Fibroblast of pulmonary artery (primary cell): ENCODE measurements around the gene ATN1.

Experiments
- DNase-seq: peaks from one replicate; pipeline ENCODE4 v3.0.0-alpha.2; 2010; ENCODE audit warnings: low read depth
- H3K4me3 ChIP-seq: replicated peaks from 2 replicates; pipeline ENCODE4 v1.5.1; 2011; ENCODE audit warnings: low read depth, mild to moderate bottlenecking, control low read depth, low read length, moderate library complexity
- TF ChIP-seq, protein P1 (sequence below): IDR thresholded peaks from 2 replicates; pipeline ENCODE4 v1.5.1; 2011; ENCODE audit warnings: mild to moderate bottlenecking, control low read depth, low read length, inconsistent platforms; ENCODE audit errors: missing control alignments

ATN1 gene

DNA sequence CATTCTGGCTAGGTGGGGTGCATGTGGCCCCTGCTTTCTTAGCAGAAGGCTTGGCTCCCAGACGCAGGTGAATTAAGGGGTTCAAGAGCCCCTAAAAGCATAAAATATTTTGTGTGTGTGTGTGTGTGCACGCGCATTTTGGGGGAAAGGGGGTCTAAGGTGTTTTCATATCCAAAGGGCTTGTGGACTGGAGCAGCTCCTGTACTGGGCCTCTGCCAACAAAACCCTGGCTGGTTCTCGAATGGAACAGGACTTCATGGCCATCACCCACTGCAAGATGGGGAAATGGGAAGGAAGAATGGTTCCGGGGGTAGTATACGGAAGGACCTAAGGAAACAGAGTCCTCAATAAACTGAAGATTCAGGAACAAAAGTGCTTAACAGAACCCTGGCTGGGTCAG lies 3.9 kb upstream of the ATN1 start:
- no peak for DNase-seq
- no peak overlapping the region for H3K4me3 ChIP-seq
- TF ChIP-seq, protein P1, sequence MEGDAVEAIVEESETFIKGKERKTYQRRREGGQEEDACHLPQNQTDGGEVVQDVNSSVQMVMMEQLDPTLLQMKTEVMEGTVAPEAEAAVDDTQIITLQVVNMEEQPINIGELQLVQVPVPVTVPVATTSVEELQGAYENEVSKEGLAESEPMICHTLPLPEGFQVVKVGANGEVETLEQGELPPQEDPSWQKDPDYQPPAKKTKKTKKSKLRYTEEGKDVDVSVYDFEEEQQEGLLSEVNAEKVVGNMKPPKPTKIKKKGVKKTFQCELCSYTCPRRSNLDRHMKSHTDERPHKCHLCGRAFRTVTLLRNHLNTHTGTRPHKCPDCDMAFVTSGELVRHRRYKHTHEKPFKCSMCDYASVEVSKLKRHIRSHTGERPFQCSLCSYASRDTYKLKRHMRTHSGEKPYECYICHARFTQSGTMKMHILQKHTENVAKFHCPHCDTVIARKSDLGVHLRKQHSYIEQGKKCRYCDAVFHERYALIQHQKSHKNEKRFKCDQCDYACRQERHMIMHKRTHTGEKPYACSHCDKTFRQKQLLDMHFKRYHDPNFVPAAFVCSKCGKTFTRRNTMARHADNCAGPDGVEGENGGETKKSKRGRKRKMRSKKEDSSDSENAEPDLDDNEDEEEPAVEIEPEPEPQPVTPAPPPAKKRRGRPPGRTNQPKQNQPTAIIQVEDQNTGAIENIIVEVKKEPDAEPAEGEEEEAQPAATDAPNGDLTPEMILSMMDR, result no peak

DNA sequence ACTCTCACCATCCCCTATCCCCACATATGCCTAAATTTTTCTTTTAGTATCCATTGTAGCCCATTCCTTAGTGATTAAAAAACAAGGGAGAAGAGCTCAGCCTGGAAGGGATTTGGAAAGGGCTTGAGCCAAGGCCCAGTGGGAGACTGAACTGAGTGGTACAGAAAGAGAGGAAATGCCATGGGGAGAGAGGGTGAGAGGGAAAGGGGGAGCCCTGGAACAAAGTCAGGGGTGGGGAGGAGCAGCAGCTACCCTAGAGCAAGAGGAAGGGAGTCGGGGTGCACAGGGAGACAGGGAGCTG lies 2.6 kb upstream of the ATN1 start:
- peak overlapping the region; percentile 76 for H3K4me3 ChIP-seq
- TF ChIP-seq, protein P1, result no peak
- DNase-seq, result no peak

DNA sequence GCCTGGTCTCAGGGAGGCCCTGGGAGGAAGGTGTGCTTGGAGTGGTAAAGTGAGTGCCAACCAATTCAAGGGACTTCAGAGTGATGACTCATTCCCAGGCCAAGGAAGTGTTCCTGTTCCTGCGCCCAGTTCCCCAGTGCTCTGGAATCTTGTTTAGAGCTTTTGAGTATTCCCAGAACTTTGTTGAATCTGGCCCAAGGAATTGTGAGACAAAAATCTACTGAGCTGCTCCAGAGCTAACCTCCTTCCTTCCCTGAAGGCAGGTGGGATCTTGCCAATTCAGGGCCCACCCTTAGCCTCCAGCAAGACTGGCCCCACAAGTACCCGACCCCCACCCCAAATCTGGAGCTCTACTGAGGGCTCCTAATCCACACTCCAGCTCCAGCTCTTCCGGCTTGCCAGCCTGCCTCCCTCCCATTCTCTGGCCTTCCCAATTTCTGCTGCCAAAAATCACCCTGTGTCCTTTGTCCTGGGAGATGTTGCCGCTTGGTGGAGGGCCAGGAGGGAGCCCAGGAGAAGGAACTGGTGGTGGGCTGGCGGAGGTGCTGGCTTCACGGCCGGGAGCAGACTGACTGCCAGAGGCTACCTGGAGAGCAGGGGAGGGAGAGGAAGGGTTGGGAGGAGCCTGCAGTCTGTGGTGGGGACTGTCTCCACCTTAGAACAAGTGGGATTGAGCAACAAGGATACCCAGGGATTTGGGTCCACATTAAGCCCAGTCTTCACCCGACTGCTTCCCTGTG lies 2.0 kb upstream of the ATN1 start:
- TF ChIP-seq, protein P1, result no peak
- peak; percentile 90 for DNase-seq
- H3K4me3 ChIP-seq, result peak overlapping the region; percentile 76

DNA sequence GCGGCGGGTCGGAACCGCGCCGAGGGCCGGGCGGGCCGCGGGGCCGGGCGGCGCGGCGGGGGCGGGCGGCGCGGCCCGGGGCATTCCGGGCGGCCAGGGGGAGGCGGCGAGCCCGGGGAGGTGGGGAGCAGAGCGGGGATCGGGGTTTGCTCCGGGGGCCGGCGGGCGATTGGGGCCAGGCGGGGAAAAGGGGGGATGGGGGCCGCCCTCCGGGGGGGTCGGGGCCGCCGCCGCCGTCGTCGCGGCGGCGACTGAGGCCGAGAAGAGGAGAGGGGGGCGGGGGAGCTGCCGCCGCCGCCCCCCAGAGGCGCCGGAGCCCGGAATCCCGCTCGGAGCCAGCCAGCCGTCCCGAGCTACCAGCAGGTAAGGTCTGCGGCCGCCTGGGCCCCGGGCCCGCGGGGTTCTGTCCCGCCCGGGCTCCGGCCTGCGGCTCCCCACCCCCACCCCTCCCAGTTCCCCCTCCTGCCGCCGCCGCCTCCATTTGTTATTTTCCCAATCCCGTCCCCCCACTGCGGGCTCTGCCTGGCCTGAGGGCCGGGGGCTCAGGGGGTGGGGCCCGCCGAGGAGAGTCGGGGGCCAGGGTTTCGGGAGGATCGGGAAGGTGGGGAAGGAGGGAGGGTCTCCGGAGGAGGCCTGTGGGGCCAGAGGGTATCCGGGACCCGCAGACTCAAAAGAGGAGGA lies 403 bp downstream of the ATN1 start:
- TF ChIP-seq, protein P1, result no peak
- no peak for DNase-seq
- H3K4me3 ChIP-seq, result peak overlapping the region; percentile 76

DNA sequence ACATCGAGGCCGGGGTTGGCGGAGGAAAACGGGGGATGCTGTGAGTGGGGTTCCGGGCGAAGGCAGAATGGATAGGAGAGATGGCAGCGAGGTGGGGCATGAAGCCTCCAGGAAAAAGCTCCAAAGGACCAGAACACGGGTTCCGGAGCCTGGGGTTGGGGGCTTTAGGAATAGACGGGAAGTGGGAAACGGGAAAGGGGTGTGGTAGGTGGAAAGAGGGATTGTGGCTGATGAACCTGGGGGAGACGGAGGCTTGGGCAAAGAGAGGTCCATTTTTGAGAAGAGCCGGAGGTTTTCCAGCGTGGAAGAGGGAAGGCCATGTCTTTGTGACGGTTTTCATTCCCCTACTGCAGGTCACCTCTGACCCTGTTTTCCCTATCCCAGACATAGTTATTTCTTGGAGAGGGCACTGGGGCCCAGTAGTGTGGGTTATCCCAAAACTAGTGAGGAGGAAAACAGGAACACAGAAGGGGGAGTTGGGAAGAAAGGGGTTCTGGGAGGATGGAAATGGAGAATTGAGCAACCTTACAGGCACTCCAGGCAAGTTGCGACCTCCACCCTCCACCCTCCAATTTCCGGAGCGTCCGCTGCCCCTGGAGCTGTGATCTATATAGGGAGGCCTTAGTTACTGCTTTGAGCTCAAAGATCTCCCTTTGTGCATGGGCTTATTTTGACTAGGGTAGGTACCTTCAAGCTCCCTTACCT lies 1.1 kb downstream of the ATN1 start:
- no peak for DNase-seq
- TF ChIP-seq, protein P1, result no peak
- peak overlapping the region; percentile 76 for H3K4me3 ChIP-seq

DNA sequence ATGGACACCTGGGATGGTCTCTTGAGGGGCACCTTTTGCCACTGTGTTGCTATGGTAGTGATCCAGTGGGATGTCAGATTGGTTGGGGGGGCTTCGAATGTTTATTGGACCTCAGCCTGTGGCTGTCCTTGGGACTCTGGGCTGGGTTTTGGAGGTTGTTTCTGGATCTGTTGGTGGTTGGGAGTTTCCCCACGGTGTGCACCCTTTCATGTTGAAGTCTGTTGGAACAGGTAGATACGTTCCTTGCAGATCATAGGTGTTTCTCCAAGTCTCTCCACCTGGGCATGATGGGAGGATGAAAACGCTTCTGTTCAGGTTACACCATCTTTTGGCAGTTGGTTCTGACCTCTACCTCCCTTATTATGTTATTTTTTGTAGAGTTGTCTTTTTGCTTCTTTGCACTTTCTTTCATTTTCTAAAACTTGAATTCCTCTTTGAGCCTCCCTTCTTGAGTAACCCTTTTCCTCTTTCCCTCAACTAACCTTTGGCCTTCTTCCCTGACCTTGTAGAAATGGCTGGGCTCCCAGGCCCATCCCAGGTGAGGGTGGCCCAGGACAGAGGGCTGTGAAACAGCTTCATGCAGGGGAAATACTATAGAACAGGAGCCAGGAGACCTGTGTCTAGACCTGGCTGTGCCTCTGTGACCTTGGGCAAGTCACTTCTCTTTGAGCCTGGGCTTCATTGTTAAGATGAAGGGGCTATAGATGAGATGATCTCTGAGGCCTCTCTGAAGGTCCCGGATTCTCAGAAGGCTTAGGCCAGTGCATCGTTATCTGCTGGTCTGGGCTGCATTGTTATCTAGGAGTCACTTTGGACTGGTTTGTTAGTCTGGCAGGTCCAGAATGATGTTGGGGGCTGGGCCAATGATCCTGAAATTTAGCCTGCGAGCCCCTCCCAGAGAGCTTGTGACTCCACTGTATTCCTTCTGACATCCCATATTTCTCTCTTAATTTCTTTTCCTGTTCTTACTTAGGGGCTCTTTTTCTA lies 2.0 kb downstream of the ATN1 start:
- H3K4me3 ChIP-seq, result peak overlapping the region; percentile 76
- TF ChIP-seq, protein P1, result no peak
- DNase-seq, result no peak
